Endothelial cell of umbilical vein (primary cell): ENCODE data around the gene CHL1.

ENCODE experiments used
- CTCF ChIP-seq, 2 donors: IDR thresholded peaks; 1 replicate in 1 of 2; 2 replicates in 1 of 2; pipeline ENCODE4 v1.5.1; 2011; ENCODE audit warnings: low read length in 2 of 2, mild to moderate bottlenecking in 2 of 2, moderate library complexity in 2 of 2, control low read depth in 1 of 2, inconsistent platforms in 1 of 2, low read depth in 1 of 2; ENCODE audit not compliant: insufficient read depth in 1 of 2; ENCODE audit errors: extremely low read depth in 1 of 2
- EZH2 ChIP-seq: IDR thresholded peaks from 2 replicates; pipeline ENCODE4 v1.6.1; 2012; ENCODE audit warnings: borderline replicate concordance, low read depth, mild to moderate bottlenecking, moderate library complexity, low read length, inconsistent platforms; ENCODE audit not compliant: severe bottlenecking
- FOS ChIP-seq: IDR thresholded peaks from 2 replicates; pipeline ENCODE4 v1.6.1; 2011; ENCODE audit warnings: mild to moderate bottlenecking, low read length, moderate library complexity, borderline replicate concordance; ENCODE audit not compliant: insufficient read depth
- GATA2 ChIP-seq: IDR thresholded peaks from 2 replicates; pipeline ENCODE4 v1.7.0; 2011; ENCODE audit warnings: low read depth, mild to moderate bottlenecking, moderate library complexity, mixed read lengths, low read length; ENCODE audit not compliant: insufficient read length, insufficient read depth
- JUN ChIP-seq: IDR thresholded peaks from 2 replicates; pipeline ENCODE4 v1.6.1; 2011; ENCODE audit warnings: borderline replicate concordance, low read depth; ENCODE audit not compliant: insufficient read length, insufficient read depth
- MAX ChIP-seq: IDR thresholded peaks from 2 replicates; pipeline ENCODE4 v1.6.1; 2011; ENCODE audit not compliant: insufficient read depth, insufficient read length
- POLR2A ChIP-seq: IDR thresholded peaks from 2 replicates; pipeline ENCODE4 v1.6.1; 2012; ENCODE audit warnings: low read depth, mild to moderate bottlenecking, control low read depth, low read length
- POLR2AphosphoS5 ChIP-seq: IDR thresholded peaks from 2 replicates; pipeline ENCODE4 v1.6.1; 2012; ENCODE audit warnings: low read depth, mild to moderate bottlenecking, control low read depth, low read length, moderate library complexity; ENCODE audit not compliant: insufficient read depth

- no peak for TF ChIP-seq CTCF (IDR thresholded peaks at IDR 0.05; ENCODE audit: extremely low read depth in 1 of 2, insufficient read depth in 1 of 2, low read depth in 1 of 2, low read length in 2 of 2)
- TF ChIP-seq POLR2AphosphoS5, result no peak
- no peak for TF ChIP-seq EZH2
- no peak for TF ChIP-seq GATA2
- no peak for TF ChIP-seq JUN
- TF ChIP-seq POLR2A, result no peak
- TF ChIP-seq MAX, result no peak
- TF ChIP-seq FOS, result no peak
These were observed 32.7 kb downstream of the CHL1 start for GRCh38 chr3:229183-229661.
